CD4-positive, CD25-positive, alpha-beta regulatory T cell (primary cell): ENCODE measurements around the gene TRIP13. TPM values are rescaled to one million over a fixed set of nuclear protein-coding genes. Genes with fewer than 3 reads are reported as not detected.
A peak's percentile ranks its signal among the peaks of the same experiment; 100 is the strongest.

ENCODE experiments used
- ATAC-seq, 2 donors: fragments of 150-1000 bp; cut with Tn5 transposase; one replicate each; pipeline ENCODE4 v1.10.0; 2021; ENCODE audit warnings: low read depth in 2 of 2, moderate number of reproducible peaks in 2 of 2, moderate library complexity in 1 of 2
- DNase-seq, 3 donors: peaks; one replicate each; pipeline versions ENCODE4 v3.0.0 to v3.0.0-alpha.2; 2012 to 2022; ENCODE audit warnings: mixed read lengths in 1 of 3
- H3K27ac ChIP-seq: one replicate; pipeline ENCODE4 v1.7.0; 2013; ENCODE audit warnings: mild to moderate bottlenecking, low read length; ENCODE audit not compliant: insufficient read depth, poor library complexity, severe bottlenecking
- H3K27me3 ChIP-seq: one replicate; pipeline ENCODE4 v1.7.0; 2013; ENCODE audit warnings: low read length; ENCODE audit not compliant: control insufficient read depth, insufficient read depth
- H3K36me3 ChIP-seq: one replicate; pipeline ENCODE4 v1.7.0; 2013; ENCODE audit warnings: mild to moderate bottlenecking, low read length, moderate library complexity; ENCODE audit not compliant: control insufficient read depth, insufficient read depth
- H3K4me1 ChIP-seq: 2 replicates; pipeline ENCODE4 v1.7.0; 2013; ENCODE audit warnings: mild to moderate bottlenecking, low read length; ENCODE audit not compliant: insufficient read depth, control insufficient read depth, poor library complexity, severe bottlenecking
- H3K4me3 ChIP-seq: one replicate; pipeline ENCODE4 v1.7.0; 2013; ENCODE audit warnings: low read depth, mild to moderate bottlenecking, low read length, moderate library complexity
- H3K9me3 ChIP-seq, 2 experiments: 1 replicate in 1 of 2; 2 replicates in 1 of 2; pipeline ENCODE4 v1.7.0; 2013; ENCODE audit warnings: low read length in 2 of 2, mild to moderate bottlenecking in 1 of 2, moderate library complexity in 1 of 2; ENCODE audit not compliant: control insufficient read depth in 2 of 2
- H3K27ac Mint-ChIP-seq, 3 donors: one replicate each; pipeline ENCODE4 v1.8.0; 2020 to 2022; ENCODE audit warnings: mild to moderate bottlenecking in 3 of 3, mixed read lengths in 3 of 3, moderate library complexity in 2 of 3
- H3K27me3 Mint-ChIP-seq: one replicate; pipeline ENCODE4 v1.8.0; 2022; ENCODE audit warnings: mild to moderate bottlenecking, mixed read lengths
- H3K36me3 Mint-ChIP-seq: one replicate; pipeline ENCODE4 v1.8.0; 2020; ENCODE audit warnings: mixed read lengths
- H3K4me1 Mint-ChIP-seq, 4 donors: one replicate each; pipeline ENCODE4 v1.8.0; 2020 to 2022; ENCODE audit warnings: mixed read lengths in 4 of 4, mild to moderate bottlenecking in 1 of 4
- H3K4me3 Mint-ChIP-seq, 4 donors: one replicate each; pipeline ENCODE4 v1.8.0; 2020 to 2022; ENCODE audit warnings: mild to moderate bottlenecking in 4 of 4, mixed read lengths in 4 of 4, moderate library complexity in 3 of 4
- H3K9me3 Mint-ChIP-seq, 7 donors: one replicate each; pipeline ENCODE4 v1.8.0; 2020 to 2022; ENCODE audit warnings: mixed read lengths in 7 of 7, mild to moderate bottlenecking in 3 of 7, moderate library complexity in 2 of 7
- polyA plus RNA-seq, 4 donors: library from polyadenylated mRNA; unstranded; fragments of 300-500 nt; fragmentation: Illumina TruSeq; gene quantifications; one replicate each; pipeline ENCODE4 v1.2.3, GENCODE V29; 2021
- total RNA-seq: library from RNA; stranded (reverse); gene quantifications from one replicate; pipeline ENCODE4 v1.2.3, GENCODE V29; 2022

The TRIP13 gene
- total and polyA plus RNA-seq, 5 donors from 2014 or later: 1.1 to 1.7 (median 1.3) TPM

- no peaks in the 10 kb centered on the region for H3K27me3 ChIP-seq
- no peak overlapping the region for H3K27ac Mint-ChIP-seq
- H3K4me1 Mint-ChIP-seq: peaks cover 3 to 36% (median 9%) of the 10 kb centered on the region in 4 donors
- no peaks in the 10 kb centered on the region for H3K9me3 Mint-ChIP-seq
- no peak for ATAC-seq
- H3K4me3 Mint-ChIP-seq: peak overlapping the region; percentile 53 to 84 (median 76)
- no peaks in the 10 kb centered on the region for H3K27me3 Mint-ChIP-seq
- peaks cover 7% of the 10 kb centered on the region for H3K36me3 Mint-ChIP-seq
- H3K9me3 ChIP-seq: no peaks in the 10 kb centered on the region
- DNase-seq: peak in 1 of 3 donors; percentile 5
- peaks cover 27% of the 10 kb centered on the region for H3K36me3 ChIP-seq
- H3K4me3 ChIP-seq: no peak overlapping the region
- H3K27ac ChIP-seq: no peak overlapping the region
- peaks cover 30% of the 10 kb centered on the region for H3K4me1 ChIP-seq
These were observed 1.0 kb downstream of the TRIP13 start for GRCh38 chr5:893711-894110.

DNA sequence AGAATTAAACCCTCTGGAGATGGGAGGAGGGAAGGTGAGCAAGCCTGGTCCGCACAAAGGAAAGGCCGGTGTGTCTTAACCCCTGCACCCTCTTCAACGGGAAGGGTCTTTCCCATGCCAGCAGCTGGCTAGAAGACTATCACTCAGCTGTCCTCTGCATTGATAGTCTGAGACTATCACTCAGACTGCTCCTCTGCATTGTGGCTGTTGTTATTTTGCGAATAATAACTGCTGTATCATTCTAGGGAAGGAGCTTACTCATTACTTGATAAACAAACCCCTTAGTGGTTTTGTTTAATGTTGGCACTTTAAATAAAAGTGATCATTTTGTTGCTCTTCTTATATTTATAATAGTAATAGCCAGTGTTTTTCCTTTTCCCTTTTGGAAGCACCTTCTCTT is 8.1 kb downstream of the TRIP13 start:
- H3K27ac ChIP-seq: no peak overlapping the region
- no peaks in the 10 kb centered on the region for H3K9me3 Mint-ChIP-seq
- H3K4me1 Mint-ChIP-seq: peaks cover 0 to 11% (median 0%) of the 10 kb centered on the region in 4 donors
- DNase-seq: no peak
- no peak for ATAC-seq
- no peaks in the 10 kb centered on the region for H3K27me3 Mint-ChIP-seq
- H3K36me3 Mint-ChIP-seq: no peaks in the 10 kb centered on the region
- no peaks in the 10 kb centered on the region for H3K4me1 ChIP-seq
- no peaks in the 10 kb centered on the region for H3K9me3 ChIP-seq
- no peaks in the 10 kb centered on the region for H3K27me3 ChIP-seq
- no peak overlapping the region for H3K4me3 ChIP-seq
- H3K36me3 ChIP-seq: no peaks in the 10 kb centered on the region
- no peak overlapping the region for H3K27ac Mint-ChIP-seq
- no peak overlapping the region for H3K4me3 Mint-ChIP-seq

DNA sequence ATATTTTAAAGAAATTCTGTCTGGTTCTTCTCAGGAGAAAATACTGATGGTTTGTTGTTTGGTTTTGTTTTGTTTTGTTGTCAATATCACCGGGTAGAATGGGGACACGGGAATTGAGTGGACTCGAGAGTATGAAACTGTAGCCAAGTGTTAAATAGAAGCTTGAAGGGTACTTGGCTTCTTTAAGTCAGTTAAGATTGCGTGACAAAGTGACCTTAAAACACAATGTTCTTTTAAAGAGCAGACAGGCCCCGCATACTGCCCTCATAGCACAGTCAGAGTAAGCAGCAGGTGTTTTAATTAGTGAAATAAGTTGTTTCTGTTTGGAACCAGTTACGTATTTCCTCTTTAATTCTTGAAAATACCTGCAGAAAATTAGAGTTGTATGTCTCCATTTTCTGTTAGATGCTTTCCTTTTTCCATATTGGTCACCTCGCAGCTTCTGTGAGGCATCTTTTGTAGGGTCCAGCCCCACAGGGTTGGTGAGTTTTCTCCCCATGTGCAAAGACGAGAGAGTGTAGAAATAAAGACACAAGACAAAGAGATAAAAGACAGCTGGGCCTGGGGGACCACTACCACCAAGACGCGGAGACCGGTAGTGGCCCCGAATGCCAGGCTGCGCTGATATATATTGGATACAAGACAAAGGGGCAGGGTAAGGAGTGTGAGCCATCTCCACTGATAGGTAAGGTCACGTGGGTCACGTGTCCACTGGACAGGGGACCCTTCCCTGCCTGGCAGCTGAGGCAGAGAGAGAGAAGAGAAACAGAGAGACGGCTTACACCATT is 9.6 kb downstream of the TRIP13 start:
- no peak overlapping the region for H3K27ac Mint-ChIP-seq
- no peaks in the 10 kb centered on the region for H3K36me3 ChIP-seq
- H3K36me3 Mint-ChIP-seq: no peaks in the 10 kb centered on the region
- H3K9me3 Mint-ChIP-seq: no peaks in the 10 kb centered on the region
- no peaks in the 10 kb centered on the region for H3K4me1 ChIP-seq
- no peaks in the 10 kb centered on the region for H3K27me3 Mint-ChIP-seq
- ATAC-seq (no peak), DNase-seq (no peak)
- no peaks in the 10 kb centered on the region for H3K9me3 ChIP-seq
- H3K4me3 ChIP-seq: no peak overlapping the region
- peaks cover 0 to 11% (median 0%) of the 10 kb centered on the region in 4 donors for H3K4me1 Mint-ChIP-seq
- H3K4me3 Mint-ChIP-seq: no peak overlapping the region
- H3K27me3 ChIP-seq: no peaks in the 10 kb centered on the region
- H3K27ac ChIP-seq: no peak overlapping the region

GRCh38 chr5:903756-904096 is 11.0 kb downstream of the TRIP13 start:
- no peaks in the 10 kb centered on the region for H3K27me3 Mint-ChIP-seq
- no peaks in the 10 kb centered on the region for H3K9me3 Mint-ChIP-seq
- Histone ChIP-seq H3K4me1 (no peaks in the 10 kb centered on the region), H3K4me3 (no peak overlapping the region), H3K9me3 (no peaks in the 10 kb centered on the region), H3K36me3 (no peaks in the 10 kb centered on the region), H3K27me3 (no peaks in the 10 kb centered on the region), H3K27ac (no peak overlapping the region)
- no peak overlapping the region for H3K4me3 Mint-ChIP-seq
- ATAC-seq (no peak), DNase-seq (no peak)
- peak overlapping the region in 1 of 3 donors; percentile 84 for H3K27ac Mint-ChIP-seq
- H3K36me3 Mint-ChIP-seq: no peaks in the 10 kb centered on the region
- H3K4me1 Mint-ChIP-seq: peaks cover 0 to 11% (median 0%) of the 10 kb centered on the region in 4 donors

DNA sequence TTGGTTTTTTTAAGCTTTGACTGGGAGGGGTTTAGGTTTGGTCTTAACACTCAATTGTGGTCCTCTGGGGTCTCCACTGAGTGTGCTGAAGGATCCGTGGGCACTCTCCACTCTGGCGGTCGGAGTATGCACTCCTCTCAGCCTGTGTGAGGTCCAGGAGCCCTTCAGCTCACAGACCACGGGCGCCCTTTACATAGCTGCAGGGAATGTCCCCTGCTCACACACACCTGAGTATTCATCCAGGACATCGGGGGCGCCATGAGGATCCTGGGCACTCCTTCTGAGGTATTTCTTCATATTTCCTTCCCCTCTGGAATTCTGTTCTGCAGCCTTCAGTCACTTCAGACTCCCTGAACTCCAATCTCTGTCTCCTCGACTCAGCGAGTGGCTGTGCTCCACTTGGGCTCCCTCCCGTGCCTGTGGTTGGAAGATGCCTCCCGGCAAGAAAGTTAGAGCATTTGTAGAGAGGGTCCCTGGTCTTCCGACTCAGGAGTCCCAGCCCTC is 12.5 kb downstream of the TRIP13 start:
- no peak for DNase-seq
- Histone ChIP-seq H3K27me3 (no peaks in the 10 kb centered on the region), H3K4me3 (no peak overlapping the region), H3K9me3 (no peaks in the 10 kb centered on the region), H3K36me3 (no peaks in the 10 kb centered on the region), H3K4me1 (no peaks in the 10 kb centered on the region), H3K27ac (no peak overlapping the region)
- Mint-ChIP-seq H3K9me3 (no peaks in the 10 kb centered on the region), H3K4me1 (peaks cover 0 to 11% (median 0%) of the 10 kb centered on the region in 4 donors), H3K36me3 (no peaks in the 10 kb centered on the region), H3K27me3 (no peaks in the 10 kb centered on the region), H3K27ac (no peak overlapping the region), H3K4me3 (no peak overlapping the region)
- ATAC-seq: no peak

GRCh38 chr5:907366-907910 is 14.8 kb downstream of the TRIP13 start:
- DNase-seq (no peak), ATAC-seq (no peak)
- Histone ChIP-seq H3K4me1 (no peaks in the 10 kb centered on the region), H3K4me3 (no peak overlapping the region), H3K27ac (no peak overlapping the region), H3K27me3 (no peaks in the 10 kb centered on the region), H3K36me3 (no peaks in the 10 kb centered on the region), H3K9me3 (no peaks in the 10 kb centered on the region)
- no peaks in the 10 kb centered on the region for H3K27me3 Mint-ChIP-seq
- H3K9me3 Mint-ChIP-seq: peaks cover 0 to 1% (median 0%) of the 10 kb centered on the region in 7 donors
- H3K36me3 Mint-ChIP-seq: no peaks in the 10 kb centered on the region
- no peak overlapping the region for H3K27ac Mint-ChIP-seq
- H3K4me3 Mint-ChIP-seq: no peak overlapping the region
- peaks cover 0 to 8% (median 1%) of the 10 kb centered on the region in 4 donors for H3K4me1 Mint-ChIP-seq

GRCh38 chr5:908172-908571 is 15.5 kb downstream of the TRIP13 start:
- H3K4me3 Mint-ChIP-seq: no peak overlapping the region

More at GRCh38 chr5:908172-908571, 15.5 kb downstream of the TRIP13 start:
- ATAC-seq: no peak
- Mint-ChIP-seq H3K4me1 (peaks cover 0 to 9% (median under 1%) of the 10 kb centered on the region in 4 donors), H3K27ac (peak overlapping the region in 1 of 3 donors; percentile 55), H3K9me3 (peaks cover 0 to 1% (median 0%) of the 10 kb centered on the region in 7 donors), H3K27me3 (no peaks in the 10 kb centered on the region), H3K36me3 (no peaks in the 10 kb centered on the region)
- no peak for DNase-seq
- H3K4me1 ChIP-seq: no peaks in the 10 kb centered on the region
- H3K27ac ChIP-seq: no peak overlapping the region
- H3K36me3 ChIP-seq: no peaks in the 10 kb centered on the region
- H3K27me3 ChIP-seq: no peaks in the 10 kb centered on the region
- H3K4me3 ChIP-seq: no peak overlapping the region
- H3K9me3 ChIP-seq: no peaks in the 10 kb centered on the region
